COLO668 (cell line): Measurements from ENCODE around the gene SYNCRIP.
A peak's percentile ranks its signal among the peaks of the same experiment; 100 is the strongest.
"Not testable (repeated sequence)": the region's sequence is repeated elsewhere in the genome, so short reads cannot be mapped to it uniquely, and the experiment has no call there.

Experiments used
- DNase-seq: peaks from one replicate; lab custom pipeline; 2025; ENCODE audit not compliant: unreplicated experiment; lab: John Stamatoyannopoulos, UW

The SYNCRIP gene

DNA sequence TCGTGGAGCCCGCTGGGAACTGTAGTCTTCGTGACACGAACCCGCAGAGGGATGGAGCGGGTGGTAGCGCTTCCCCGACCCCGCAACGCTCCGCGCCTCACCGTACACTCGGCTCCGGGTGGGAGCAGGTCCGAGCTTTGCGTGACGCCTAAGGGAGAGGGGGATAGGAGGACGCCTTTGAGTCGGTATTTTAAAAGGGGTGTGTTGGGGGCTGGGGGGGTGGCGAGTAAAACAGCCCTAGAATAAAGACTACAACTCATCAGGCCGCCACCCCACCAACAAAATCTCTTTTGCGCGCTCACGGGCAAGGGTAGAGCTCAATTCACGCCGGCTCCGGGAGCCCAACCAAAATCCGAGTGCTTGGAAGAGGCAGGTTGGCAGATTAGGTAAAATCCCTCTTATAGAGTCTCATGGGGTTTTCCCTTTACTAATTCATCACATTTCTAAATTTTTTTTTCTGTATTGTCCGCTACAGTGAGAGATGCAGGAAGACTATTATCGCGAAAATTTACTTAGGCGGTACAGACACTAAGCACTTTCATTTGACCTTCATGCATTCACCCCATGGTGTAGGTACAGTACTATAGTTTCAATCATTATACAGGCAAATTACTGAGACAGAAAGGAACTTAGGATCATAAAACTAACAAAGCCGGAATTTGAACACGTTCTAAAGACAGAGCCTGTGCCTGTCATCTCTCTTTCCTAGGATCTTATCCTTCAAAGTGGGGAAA is 48.3 kb downstream of the SYNCRIP start:
- peak; percentile 42 for DNase-seq

- peak; percentile 89 for DNase-seq
Observed at GRCh38 chr6:85593438-85594196, 49.1 kb downstream of the SYNCRIP start, which contains the start of gene SNX14. Gene SNX14, minus strand, starts transcription at chr6:85593858. Its CDS starts 140 bp downstream, at chr6:85593718.

DNA sequence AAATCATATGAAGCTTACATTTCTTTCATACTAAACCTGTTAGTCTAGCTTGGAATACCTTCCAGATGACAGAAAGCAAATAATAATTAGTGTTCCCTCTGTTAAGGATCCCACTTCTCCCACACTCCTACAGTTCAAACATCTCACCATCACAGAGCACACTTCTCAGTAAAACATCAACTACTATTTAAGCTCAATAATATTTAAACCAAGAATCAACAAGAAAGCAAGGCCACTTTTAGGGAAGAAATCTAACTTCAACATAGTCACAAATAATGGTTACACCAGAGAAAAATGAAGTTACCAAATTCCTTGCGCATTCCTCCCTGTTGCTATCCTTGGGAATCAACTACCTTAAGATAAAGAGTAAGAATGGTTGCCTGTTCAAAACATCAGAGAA is 50.7 kb downstream of the SYNCRIP start:
- no peak for DNase-seq

- no peak for DNase-seq
Observed at GRCh38 chr6:85591207-85591606, 51.5 kb downstream of the SYNCRIP start.

DNA sequence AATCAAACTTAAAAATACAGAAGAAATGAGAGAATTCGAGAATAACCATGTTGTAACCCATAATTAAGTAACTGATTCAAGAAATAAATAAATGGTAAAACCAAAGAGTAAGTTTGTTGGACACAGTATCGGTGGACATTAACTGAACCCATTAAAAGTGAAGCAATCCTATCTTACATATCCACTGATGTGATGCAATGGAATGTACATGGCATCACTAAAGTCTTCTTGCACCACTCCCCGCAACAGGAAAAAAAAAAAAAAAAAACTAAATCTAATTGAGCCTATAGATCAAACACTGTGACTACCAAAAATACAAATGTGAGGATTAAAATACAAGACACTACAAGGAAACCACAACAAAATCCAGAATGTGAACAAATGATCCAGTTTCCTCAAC is 56.9 kb downstream of the SYNCRIP start:
- no peak for DNase-seq

- DNase-seq, result not testable (repeated sequence)
Observed at GRCh38 chr6:85582832-85583231, 59.9 kb downstream of the SYNCRIP start.

DNA sequence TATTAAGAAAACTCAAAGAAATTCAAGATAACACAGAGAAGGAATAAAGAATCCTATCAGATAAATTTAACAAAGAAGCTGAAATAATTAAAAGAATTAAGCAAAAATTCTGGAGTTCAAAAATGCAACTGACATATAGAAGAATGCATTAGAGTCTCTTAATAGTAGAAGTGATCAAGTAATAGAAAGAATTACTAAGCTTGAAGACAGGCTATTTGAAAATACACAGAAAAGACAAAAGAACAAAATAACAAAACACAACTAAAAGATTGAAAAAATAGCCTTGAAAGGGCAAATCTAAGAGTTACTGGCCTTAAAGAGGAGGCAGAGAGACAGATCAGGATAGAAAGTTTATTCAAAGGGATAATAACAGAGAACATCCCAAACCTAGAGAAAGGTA is 61.1 kb downstream of the SYNCRIP start:
- DNase-seq, result no peak

GRCh38 chr6:85580878-85581267 is 61.8 kb downstream of the SYNCRIP start:
- peak; percentile 9 for DNase-seq

- DNase-seq, result peak; percentile 9
Observed at GRCh38 chr6:85580118-85580877, 62.4 kb downstream of the SYNCRIP start.

GRCh38 chr6:85579581-85579980 is 63.1 kb downstream of the SYNCRIP start:
- no peak for DNase-seq

DNA sequence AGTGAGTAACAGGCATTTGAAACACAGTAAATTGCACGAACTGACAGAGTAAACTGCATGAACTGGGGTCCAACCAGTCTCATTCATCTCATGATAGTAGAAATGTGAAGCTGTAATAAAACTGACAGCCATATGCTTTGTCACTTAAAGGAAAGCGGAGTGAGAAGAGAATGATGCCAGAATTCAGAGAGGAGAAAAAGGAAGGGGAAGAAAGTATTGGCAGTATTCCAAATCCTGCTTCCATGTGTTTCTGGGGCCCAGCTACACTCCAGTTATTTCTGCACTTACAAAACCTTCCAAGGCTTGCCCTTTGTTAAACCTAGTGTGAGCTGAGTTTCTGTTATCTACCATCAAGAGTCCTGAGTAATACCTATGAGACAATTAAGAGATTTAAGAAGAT is 66.2 kb downstream of the SYNCRIP start:
- no peak for DNase-seq

DNA sequence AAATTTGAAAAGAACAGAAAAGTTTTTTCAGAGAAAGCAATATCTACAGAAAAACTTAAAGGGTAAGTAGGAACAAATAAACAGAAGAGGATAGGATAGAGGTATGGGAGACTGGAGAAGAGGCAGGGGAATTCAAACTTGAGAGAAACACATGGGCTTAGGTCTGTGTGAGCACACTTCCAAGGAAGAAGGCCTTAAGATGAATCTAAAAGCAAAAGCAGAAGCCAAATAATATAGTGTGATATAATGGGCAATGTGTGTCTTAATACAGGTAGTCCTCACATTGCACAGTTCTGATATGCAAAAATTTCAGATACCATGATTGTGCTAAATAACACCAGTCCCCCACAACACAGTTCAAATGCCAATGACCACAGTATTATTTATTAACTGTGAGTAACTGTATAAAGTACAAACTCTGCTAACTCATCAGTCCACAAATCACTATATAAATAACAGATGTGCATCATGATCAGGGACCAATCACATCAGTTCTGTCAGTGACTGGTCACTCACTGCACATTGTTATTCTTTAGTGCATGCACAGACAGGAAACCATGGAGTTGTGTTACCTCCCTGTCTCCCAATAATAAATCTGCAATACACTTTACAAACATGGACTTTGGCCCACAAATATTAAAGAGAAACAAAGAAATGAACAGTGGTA is 67.6 kb downstream of the SYNCRIP start:
- DNase-seq, result no peak

DNA sequence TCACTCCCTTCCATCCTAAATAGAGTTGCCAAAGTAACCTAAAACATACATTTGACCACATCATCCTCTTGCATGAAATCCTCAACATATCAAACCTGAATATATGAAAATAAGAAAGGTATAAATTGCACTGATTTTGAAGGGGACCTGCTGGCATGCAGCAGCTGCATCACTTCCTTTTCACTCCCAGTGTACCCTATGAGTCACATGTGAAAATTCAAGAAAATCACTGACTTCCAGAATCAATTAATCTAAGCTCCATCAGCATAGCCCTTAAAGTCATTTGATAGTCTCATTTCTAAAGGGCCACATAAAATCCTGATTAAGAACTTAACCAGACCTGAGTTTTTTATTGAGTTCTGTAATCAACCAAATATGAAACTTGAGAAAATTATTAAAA is 73.4 kb downstream of the SYNCRIP start:
- no peak for DNase-seq

DNA sequence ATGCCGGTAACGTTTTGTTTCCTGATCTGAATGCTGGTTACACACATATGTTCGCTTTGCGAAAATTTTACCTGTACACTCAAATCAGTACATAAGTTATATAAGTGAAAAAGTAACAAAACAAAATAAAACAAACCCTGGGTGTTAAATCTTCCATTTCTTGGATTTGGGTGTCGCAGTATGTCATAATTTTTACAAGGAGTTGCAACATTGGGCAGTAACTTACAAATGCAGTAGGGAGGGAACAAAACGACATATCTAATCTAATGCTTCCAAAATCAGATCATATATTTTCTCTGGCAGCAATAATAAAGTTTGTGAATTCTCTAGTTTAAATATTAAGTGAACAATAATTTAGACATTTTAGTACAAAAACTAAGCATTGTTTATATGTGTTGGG is 74.3 kb downstream of the SYNCRIP start:
- no peak for DNase-seq

DNA sequence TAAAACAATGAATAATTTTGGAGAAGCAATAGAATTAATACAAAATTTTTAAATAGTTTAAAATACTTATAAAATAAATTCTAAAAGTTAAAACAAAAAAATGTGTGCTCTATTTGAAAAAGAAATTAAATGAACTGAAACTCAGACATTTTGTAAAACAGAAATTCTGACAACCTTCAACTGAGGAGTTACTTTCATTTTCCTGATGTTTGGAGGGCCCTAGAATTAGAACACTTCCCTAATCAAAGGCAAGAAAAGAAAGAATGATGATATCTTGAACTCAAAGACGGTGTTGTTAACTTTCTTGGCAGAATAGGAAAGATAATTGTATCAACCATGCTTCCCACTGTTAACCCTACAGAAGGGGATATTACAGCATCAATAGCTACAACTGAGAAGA is 77.0 kb downstream of the SYNCRIP start:
- no peak for DNase-seq

- DNase-seq, result not testable (repeated sequence)
Observed at GRCh38 chr6:85564223-85564622, 78.5 kb downstream of the SYNCRIP start.
